Measurements from ENCODE around the gene PTPRT. TPM values are rescaled to one million over a fixed set of nuclear protein-coding genes. Genes with fewer than 3 reads are reported as not detected.

The PTPRT gene
- total and polyA plus RNA-seq, 2 of the 4 experiments (the other 2 are of a cell fraction) = not detected

GRCh38 chr20:42197599-42197998 lies 992.1 kb downstream of the PTPRT start:
- H3K9ac ChIP-seq (ENCODE audit: low read depth, low read length) = no peak overlapping the region
- intact Hi-C loops (cut with micrococcal nuclease) = no loop called here
- ChIA-PET CTCF (no interaction called here), POLR2A (ENCODE audit: unreplicated experiment) (no interaction called here)
- no peaks in the 10 kb centered on the region for H3K36me3 ChIP-seq (ENCODE audit: control insufficient read depth, insufficient read depth, low read length)
- H3K4ac ChIP-seq (ENCODE audit: low read depth, low read length) = no peak overlapping the region
- H3K4me3 ChIP-seq (ENCODE audit: insufficient read depth, low read depth, low read length) = no peak overlapping the region
- no TSS peak for BruUV-seq (replicated peaks)
- H3K56ac ChIP-seq (ENCODE audit: extremely low read depth, insufficient read depth, low read length) = no peak overlapping the region
- no peaks in the 10 kb centered on the region for H4K20me1 ChIP-seq (ENCODE audit: insufficient read depth, low read length)
- H3K27ac ChIP-seq (ENCODE audit: insufficient read depth, low read length) = no peak overlapping the region
- dilution Hi-C loops (cut with HindIII; ENCODE audit: low sequenced_read_pairs, unreplicated experiment) = no loop called here
- H3K9me3 ChIP-seq (ENCODE audit: control insufficient read depth, insufficient read depth, low read length) = peaks cover 18% of the 10 kb centered on the region
- no peak overlapping the region for H3K23ac ChIP-seq (ENCODE audit: low read depth, low read length)
- H2AK5ac ChIP-seq (ENCODE audit: low read depth, low read length) = no peak overlapping the region
- H3K14ac ChIP-seq (replicated peaks; ENCODE audit: low read depth, low read length) = no peak overlapping the region
- no peak overlapping the region for H2BK20ac ChIP-seq (ENCODE audit: low read depth, low read length)
- no peak overlapping the region for H4K8ac ChIP-seq (ENCODE audit: low read depth in 2 of 2, low read length in 2 of 2)
- no peak overlapping the region for H3K18ac ChIP-seq (ENCODE audit: low read depth, low read length)
- no peaks in the 10 kb centered on the region for H3K79me1 ChIP-seq (ENCODE audit: low read depth in 1 of 2, low read length in 2 of 2)
- no peak for ATAC-seq (ENCODE audit: low read depth)
- no peak overlapping the region for H2BK15ac ChIP-seq (ENCODE audit: low read depth, low read length)
- no peak overlapping the region for H2BK120ac ChIP-seq (ENCODE audit: low read depth, low read length)
- no peak overlapping the region for H2AK9ac ChIP-seq (replicated peaks; ENCODE audit: low read depth, low read length, poor library complexity)
- H3K4me2 ChIP-seq (ENCODE audit: low read depth, low read length) = no peak overlapping the region
- TF ChIP-seq NFE2L2 (IDR thresholded peaks at IDR 0.05; ENCODE audit: low read depth, low read length) (no peak), SMC3 (IDR thresholded peaks at IDR 0.05; ENCODE audit: low read depth, low read length) (no peak), MAFK (IDR thresholded peaks at IDR 0.05; ENCODE audit: low read depth, low read length) (no peak), MAZ (IDR thresholded peaks at IDR 0.05; ENCODE audit: borderline replicate concordance, low read depth, low read length) (no peak), RFX5 (IDR thresholded peaks at IDR 0.05; ENCODE audit: low read depth, low read length) (no peak), FOS (IDR thresholded peaks at IDR 0.05; ENCODE audit: low read depth, low read length) (no peak), RCOR1 (IDR thresholded peaks at IDR 0.05; ENCODE audit: insufficient replicate concordance, low read length) (no peak), CEBPB (IDR thresholded peaks at IDR 0.05; ENCODE audit: low read depth, low read length) (no peak), CHD1 (IDR thresholded peaks at IDR 0.05; ENCODE audit: low read depth, low read length) (no peak), MXI1 (IDR thresholded peaks at IDR 0.05; ENCODE audit: borderline replicate concordance, low read depth, low read length) (no peak), RAD21 (IDR thresholded peaks at IDR 0.05; ENCODE audit: low read length) (no peak), POLR2A (IDR thresholded peaks at IDR 0.05; ENCODE audit: low read depth, low read length) (no peak), BHLHE40 (IDR thresholded peaks at IDR 0.05; ENCODE audit: low read depth, low read length) (no peak)
- TF ChIP-seq, protein P1, sequence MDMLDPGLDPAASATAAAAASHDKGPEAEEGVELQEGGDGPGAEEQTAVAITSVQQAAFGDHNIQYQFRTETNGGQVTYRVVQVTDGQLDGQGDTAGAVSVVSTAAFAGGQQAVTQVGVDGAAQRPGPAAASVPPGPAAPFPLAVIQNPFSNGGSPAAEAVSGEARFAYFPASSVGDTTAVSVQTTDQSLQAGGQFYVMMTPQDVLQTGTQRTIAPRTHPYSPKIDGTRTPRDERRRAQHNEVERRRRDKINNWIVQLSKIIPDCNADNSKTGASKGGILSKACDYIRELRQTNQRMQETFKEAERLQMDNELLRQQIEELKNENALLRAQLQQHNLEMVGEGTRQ (IDR thresholded peaks at IDR 0.05; ENCODE audit: low read depth, low read length) = no peak
- TF ChIP-seq, protein P2, sequence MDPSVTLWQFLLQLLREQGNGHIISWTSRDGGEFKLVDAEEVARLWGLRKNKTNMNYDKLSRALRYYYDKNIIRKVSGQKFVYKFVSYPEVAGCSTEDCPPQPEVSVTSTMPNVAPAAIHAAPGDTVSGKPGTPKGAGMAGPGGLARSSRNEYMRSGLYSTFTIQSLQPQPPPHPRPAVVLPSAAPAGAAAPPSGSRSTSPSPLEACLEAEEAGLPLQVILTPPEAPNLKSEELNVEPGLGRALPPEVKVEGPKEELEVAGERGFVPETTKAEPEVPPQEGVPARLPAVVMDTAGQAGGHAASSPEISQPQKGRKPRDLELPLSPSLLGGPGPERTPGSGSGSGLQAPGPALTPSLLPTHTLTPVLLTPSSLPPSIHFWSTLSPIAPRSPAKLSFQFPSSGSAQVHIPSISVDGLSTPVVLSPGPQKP (IDR thresholded peaks at IDR 0.05; ENCODE audit: borderline replicate concordance, low read depth, low read length) = no peak
- TF ChIP-seq, protein P3, sequence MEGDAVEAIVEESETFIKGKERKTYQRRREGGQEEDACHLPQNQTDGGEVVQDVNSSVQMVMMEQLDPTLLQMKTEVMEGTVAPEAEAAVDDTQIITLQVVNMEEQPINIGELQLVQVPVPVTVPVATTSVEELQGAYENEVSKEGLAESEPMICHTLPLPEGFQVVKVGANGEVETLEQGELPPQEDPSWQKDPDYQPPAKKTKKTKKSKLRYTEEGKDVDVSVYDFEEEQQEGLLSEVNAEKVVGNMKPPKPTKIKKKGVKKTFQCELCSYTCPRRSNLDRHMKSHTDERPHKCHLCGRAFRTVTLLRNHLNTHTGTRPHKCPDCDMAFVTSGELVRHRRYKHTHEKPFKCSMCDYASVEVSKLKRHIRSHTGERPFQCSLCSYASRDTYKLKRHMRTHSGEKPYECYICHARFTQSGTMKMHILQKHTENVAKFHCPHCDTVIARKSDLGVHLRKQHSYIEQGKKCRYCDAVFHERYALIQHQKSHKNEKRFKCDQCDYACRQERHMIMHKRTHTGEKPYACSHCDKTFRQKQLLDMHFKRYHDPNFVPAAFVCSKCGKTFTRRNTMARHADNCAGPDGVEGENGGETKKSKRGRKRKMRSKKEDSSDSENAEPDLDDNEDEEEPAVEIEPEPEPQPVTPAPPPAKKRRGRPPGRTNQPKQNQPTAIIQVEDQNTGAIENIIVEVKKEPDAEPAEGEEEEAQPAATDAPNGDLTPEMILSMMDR (conservative IDR thresholded peaks at IDR 0.05; ENCODE audit: low read depth, low read length) = no peak
- no peak overlapping the region for H2AFZ ChIP-seq (replicated peaks; ENCODE audit: low read length, poor library complexity)
- DNase-seq = no peak
- in situ Hi-C loops (cut with MboI; ENCODE audit: low sequenced_read_pairs) = no loop called here
- no peak overlapping the region for H2BK5ac ChIP-seq (ENCODE audit: low read depth, low read length, poor library complexity, severe bottlenecking)
- no peaks in the 10 kb centered on the region for H3K9me1 ChIP-seq (ENCODE audit: insufficient read depth, low read length)
- H3K27me3 ChIP-seq (ENCODE audit: control insufficient read depth, insufficient read depth, low read length) = no peaks in the 10 kb centered on the region
- no peak overlapping the region for H4K5ac ChIP-seq (ENCODE audit: low read depth, low read length)
- no peaks in the 10 kb centered on the region for H3K4me1 ChIP-seq (ENCODE audit: control insufficient read depth, insufficient read depth, low read length)
- H4K91ac ChIP-seq (ENCODE audit: insufficient read depth, low read depth, low read length) = no peak overlapping the region

All from IMR-90 (cell line).